ENCODE data around the gene SYCP2.

The SYCP2 gene

GRCh38 chr20:59940129-59940955 lies 6.9 kb upstream of the SYCP2 start, which contains the start of the genes FAM217B and PPP1R3D:
Gene FAM217B, plus strand, starts transcription at chr20:59940389. Its CDS starts 3,555 bp downstream, at chr20:59943944.
Gene PPP1R3D, minus strand, starts transcription at chr20:59940305. Its CDS starts 374 bp downstream, at chr20:59939931.
- DNase-seq: peak; percentile 89

- DNase-seq: no peak
Measured at GRCh38 chr20:59939879-59940128, 6.4 kb upstream of the SYCP2 start.

GRCh38 chr20:59939052-59939878 lies 5.8 kb upstream of the SYCP2 start:
- DNase-seq: no peak

GRCh38 chr20:59938696-59939051 lies 5.2 kb upstream of the SYCP2 start:
- no peak for DNase-seq

- DNase-seq: no peak
Measured at GRCh38 chr20:59938221-59938620, 4.8 kb upstream of the SYCP2 start.

GRCh38 chr20:59937150-59937549 lies 3.7 kb upstream of the SYCP2 start:
- no peak for DNase-seq

GRCh38 chr20:59936409-59936808 lies 3.0 kb upstream of the SYCP2 start:
- DNase-seq: no peak

- DNase-seq: no peak
Measured at GRCh38 chr20:59935457-59936185, 2.2 kb upstream of the SYCP2 start.

- DNase-seq: peak; percentile 82
Measured at GRCh38 chr20:59933849-59934585, 580 bp upstream of the SYCP2 start.

- no peak for DNase-seq
Measured at GRCh38 chr20:59932616-59933295, 681 bp downstream of the SYCP2 start.

- DNase-seq: no peak
Measured at GRCh38 chr20:59931511-59932312, 1.7 kb downstream of the SYCP2 start.

- DNase-seq: no peak
Measured at GRCh38 chr20:59925899-59926298, 7.5 kb downstream of the SYCP2 start.

GRCh38 chr20:59925359-59925758 lies 8.1 kb downstream of the SYCP2 start:
- DNase-seq: no peak

- DNase-seq: no peak
Measured at GRCh38 chr20:59923514-59923913, 9.9 kb downstream of the SYCP2 start.

GRCh38 chr20:59920944-59921343 lies 12.5 kb downstream of the SYCP2 start:
- DNase-seq: no peak

GRCh38 chr20:59912609-59913008 lies 20.8 kb downstream of the SYCP2 start:
- DNase-seq: no peak

- no peak for DNase-seq
Measured at GRCh38 chr20:59911041-59911440, 22.4 kb downstream of the SYCP2 start.

- DNase-seq: no peak
Measured at GRCh38 chr20:59908855-59909254, 24.6 kb downstream of the SYCP2 start.

GRCh38 chr20:59903621-59904020 lies 29.8 kb downstream of the SYCP2 start:
- DNase-seq: no peak

- no peak for DNase-seq
Measured at GRCh38 chr20:59902470-59902869, 31.0 kb downstream of the SYCP2 start.

- no peak for DNase-seq
Measured at GRCh38 chr20:59895908-59896307, 37.5 kb downstream of the SYCP2 start.

Data from CD4-positive, alpha-beta T cell treated with Interleukin-10 for 1 hour (primary cell).